IPS-15b (cell line): ENCODE data around the gene ACAA2.

Experiments
- H3K27me3 ChIP-seq: one replicate; pipeline ENCODE4 v1.6.1; 2013; ENCODE audit warnings: low read length; ENCODE audit not compliant: control insufficient read depth, insufficient read depth
- H3K36me3 ChIP-seq: one replicate; pipeline ENCODE4 v1.6.1; 2013; ENCODE audit warnings: low read length; ENCODE audit not compliant: control insufficient read depth, insufficient read depth
- H3K4me1 ChIP-seq: one replicate; pipeline ENCODE4 v1.6.1; 2013; ENCODE audit warnings: mild to moderate bottlenecking, low read length; ENCODE audit not compliant: control insufficient read depth, insufficient read depth
- H3K4me3 ChIP-seq: one replicate; pipeline ENCODE4 v1.5.1; 2013; ENCODE audit warnings: low read depth, low read length
- H3K9ac ChIP-seq: one replicate; pipeline ENCODE4 v1.6.1; 2013; ENCODE audit warnings: low read depth, mild to moderate bottlenecking, low read length
- H3K9me3 ChIP-seq: one replicate; pipeline ENCODE4 v1.6.1; 2013; ENCODE audit warnings: mild to moderate bottlenecking, low read length; ENCODE audit not compliant: control insufficient read depth, insufficient read depth

ACAA2 gene

GRCh38 chr18:49756135-49756534 lies 57.2 kb downstream of the ACAA2 start:
- no peaks in the 10 kb centered on the region for H3K9me3 ChIP-seq
- no peak overlapping the region for H3K9ac ChIP-seq
- no peaks in the 10 kb centered on the region for H3K36me3 ChIP-seq
- no peaks in the 10 kb centered on the region for H3K27me3 ChIP-seq
- peaks cover 12% of the 10 kb centered on the region for H3K4me1 ChIP-seq
- H3K4me3 ChIP-seq: no peak overlapping the region

GRCh38 chr18:49755489-49755888 lies 57.8 kb downstream of the ACAA2 start:
- Histone ChIP-seq H3K4me1 (peaks cover 12% of the 10 kb centered on the region), H3K27me3 (no peaks in the 10 kb centered on the region), H3K9me3 (no peaks in the 10 kb centered on the region), H3K36me3 (no peaks in the 10 kb centered on the region), H3K9ac (no peak overlapping the region), H3K4me3 (no peak overlapping the region)

GRCh38 chr18:49754866-49755265 lies 58.5 kb downstream of the ACAA2 start:
- H3K9me3 ChIP-seq: no peaks in the 10 kb centered on the region
- no peaks in the 10 kb centered on the region for H3K36me3 ChIP-seq
- no peak overlapping the region for H3K9ac ChIP-seq
- no peaks in the 10 kb centered on the region for H3K27me3 ChIP-seq
- H3K4me1 ChIP-seq: peaks cover 12% of the 10 kb centered on the region
- H3K4me3 ChIP-seq: no peak overlapping the region

- Histone ChIP-seq H3K9ac (no peak overlapping the region), H3K4me1 (peaks cover 5% of the 10 kb centered on the region), H3K36me3 (no peaks in the 10 kb centered on the region)
Observed at GRCh38 chr18:49753643-49754042, 59.7 kb downstream of the ACAA2 start.

GRCh38 chr18:49752095-49752457 lies 61.3 kb downstream of the ACAA2 start:
- H3K4me1 ChIP-seq: no peaks in the 10 kb centered on the region
- H3K4me3 ChIP-seq: no peak overlapping the region
- H3K36me3 ChIP-seq: no peaks in the 10 kb centered on the region
- H3K27me3 ChIP-seq: no peaks in the 10 kb centered on the region
- no peaks in the 10 kb centered on the region for H3K9me3 ChIP-seq
- H3K9ac ChIP-seq: no peak overlapping the region

More at GRCh38 chr18:49753643-49754042, 59.7 kb downstream of the ACAA2 start:
- no peaks in the 10 kb centered on the region for H3K27me3 ChIP-seq
- H3K4me3 ChIP-seq: no peak overlapping the region
- no peaks in the 10 kb centered on the region for H3K9me3 ChIP-seq

GRCh38 chr18:49751427-49752094 lies 61.8 kb downstream of the ACAA2 start:
- no peak overlapping the region for H3K9ac ChIP-seq
- H3K36me3 ChIP-seq: no peaks in the 10 kb centered on the region
- H3K4me1 ChIP-seq: no peaks in the 10 kb centered on the region
- no peak overlapping the region for H3K4me3 ChIP-seq
- H3K9me3 ChIP-seq: no peaks in the 10 kb centered on the region
- no peaks in the 10 kb centered on the region for H3K27me3 ChIP-seq

- Histone ChIP-seq H3K4me3 (no peak overlapping the region), H3K27me3 (no peaks in the 10 kb centered on the region), H3K9me3 (no peaks in the 10 kb centered on the region), H3K9ac (no peak overlapping the region), H3K4me1 (no peaks in the 10 kb centered on the region), H3K36me3 (no peaks in the 10 kb centered on the region)
Observed at GRCh38 chr18:49749563-49749962, 63.8 kb downstream of the ACAA2 start.

GRCh38 chr18:49747876-49748275 lies 65.5 kb downstream of the ACAA2 start:
- Histone ChIP-seq H3K4me3 (no peak overlapping the region), H3K36me3 (no peaks in the 10 kb centered on the region), H3K9ac (no peak overlapping the region), H3K9me3 (no peaks in the 10 kb centered on the region), H3K27me3 (no peaks in the 10 kb centered on the region), H3K4me1 (no peaks in the 10 kb centered on the region)

GRCh38 chr18:49745045-49746014 lies 68.0 kb downstream of the ACAA2 start:
- Histone ChIP-seq H3K27me3 (no peaks in the 10 kb centered on the region), H3K4me3 (no peak overlapping the region), H3K4me1 (no peaks in the 10 kb centered on the region), H3K36me3 (no peaks in the 10 kb centered on the region), H3K9me3 (no peaks in the 10 kb centered on the region), H3K9ac (no peak overlapping the region)

GRCh38 chr18:49744376-49745008 lies 68.8 kb downstream of the ACAA2 start:
- Histone ChIP-seq H3K27me3 (no peaks in the 10 kb centered on the region), H3K9me3 (no peaks in the 10 kb centered on the region), H3K9ac (no peak overlapping the region), H3K4me1 (no peaks in the 10 kb centered on the region), H3K4me3 (no peak overlapping the region), H3K36me3 (no peaks in the 10 kb centered on the region)

- Histone ChIP-seq H3K9me3 (no peaks in the 10 kb centered on the region), H3K9ac (no peak overlapping the region), H3K27me3 (no peaks in the 10 kb centered on the region), H3K4me3 (no peak overlapping the region), H3K4me1 (no peaks in the 10 kb centered on the region), H3K36me3 (no peaks in the 10 kb centered on the region)
Observed at GRCh38 chr18:49743117-49743567, 70.2 kb downstream of the ACAA2 start.
